Daoy (cell line): ENCODE data around the gene ANAPC10. TPM values are rescaled to one million over a fixed set of nuclear protein-coding genes. Genes with fewer than 3 reads are reported as not detected.
A peak's percentile ranks its signal among the peaks of the same experiment; 100 is the strongest.
"Not testable (repeated sequence)": the region's sequence is repeated elsewhere in the genome, so short reads cannot be mapped to it uniquely, and the experiment has no call there.

ENCODE experiments used
- DNase-seq: peaks from one replicate; pipeline ENCODE4 v3.0.0-alpha.2; 2015; ENCODE audit warnings: low read depth
- total RNA-seq: library from RNA; depleted of rRNA; stranded (reverse); fragments of >200 nt; shearing (Covaris generic); gene quantifications from 2 replicates; pipeline ENCODE4 v1.2.3, GENCODE V29; 2014; rRNA removed

The ANAPC10 gene
- 22.2 and 25.9 TPM in 2 replicates for total RNA-seq

GRCh38 chr4:145097821-145098674 lies at the start of gene ANAPC10, which contains the start of gene ABCE1:
TSS of gene ANAPC10 (minus strand) at chr4:145098196. CDS start at chr4:145096099, 2,097 bp downstream.
TSS of gene ABCE1 (plus strand) at chr4:145098311. CDS start at chr4:145104413, 6,102 bp downstream.
- DNase-seq = peak; percentile 95

- not testable (repeated sequence) for DNase-seq
Observed at GRCh38 chr4:145136219-145136618, 38.2 kb upstream of the ANAPC10 start.

- DNase-seq = no peak
Observed at GRCh38 chr4:145132511-145133098, 34.6 kb upstream of the ANAPC10 start.

- no peak for DNase-seq
Observed at GRCh38 chr4:145131848-145132247, 33.9 kb upstream of the ANAPC10 start.

GRCh38 chr4:145130788-145131399 lies 32.9 kb upstream of the ANAPC10 start:
- DNase-seq = peak; percentile 0

- DNase-seq = no peak
Observed at GRCh38 chr4:145130130-145130529, 32.1 kb upstream of the ANAPC10 start.

- DNase-seq = no peak
Observed at GRCh38 chr4:145125396-145125795, 27.4 kb upstream of the ANAPC10 start.

- no peak for DNase-seq
Observed at GRCh38 chr4:145108128-145108527, 10.1 kb upstream of the ANAPC10 start.

- DNase-seq = no peak
Observed at GRCh38 chr4:145107126-145107525, 9.1 kb upstream of the ANAPC10 start.

GRCh38 chr4:145103496-145103895 lies 5.5 kb upstream of the ANAPC10 start:
- DNase-seq = no peak

GRCh38 chr4:145102619-145103018 lies 4.6 kb upstream of the ANAPC10 start:
- no peak for DNase-seq

GRCh38 chr4:145101091-145101490 lies 3.1 kb upstream of the ANAPC10 start:
- DNase-seq = no peak

GRCh38 chr4:145099653-145100052 lies 1.7 kb upstream of the ANAPC10 start:
- no peak for DNase-seq

- peak; percentile 51 for DNase-seq
Observed at GRCh38 chr4:145098675-145099037, 660 bp upstream of the ANAPC10 start.

GRCh38 chr4:145097331-145097820 lies 620 bp downstream of the ANAPC10 start:
- no peak for DNase-seq

GRCh38 chr4:145093638-145094037 lies 4.4 kb downstream of the ANAPC10 start:
- DNase-seq = no peak

- DNase-seq = no peak
Observed at GRCh38 chr4:145090380-145090779, 7.6 kb downstream of the ANAPC10 start.

GRCh38 chr4:145083891-145084605 lies 13.9 kb downstream of the ANAPC10 start:
- DNase-seq = peak; percentile 17

- DNase-seq = no peak
Observed at GRCh38 chr4:145081756-145082155, 16.2 kb downstream of the ANAPC10 start.

- DNase-seq = no peak
Observed at GRCh38 chr4:145076469-145076855, 21.5 kb downstream of the ANAPC10 start.

- no peak for DNase-seq
Observed at GRCh38 chr4:145075742-145076468, 22.1 kb downstream of the ANAPC10 start.
